SK-N-SH (cell line): Measurements from ENCODE around the gene NCKAP5.

Source experiments
- EP300 ChIP-seq, 2 experiments: IDR thresholded peaks; 2 replicates each; pipeline versions ENCODE4 v1.4.0 to v1.6.1; 2012; ENCODE audit warnings: borderline replicate concordance in 1 of 2, low read depth in 1 of 2, low read length in 1 of 2
- EZH2phosphoT487 ChIP-seq: fragments of 200-600 bp; sonication (generic); IDR thresholded peaks from 2 replicates; pipeline ENCODE4 v1.6.1; 2017; ENCODE audit warnings: low read depth, mixed run types, mild to moderate bottlenecking, antibody characterized with exemption, moderate library complexity, borderline replicate concordance
- GABPA ChIP-seq: IDR thresholded peaks from 2 replicates; pipeline ENCODE4 v1.4.0; 2012; ENCODE audit warnings: low read depth, mild to moderate bottlenecking
- POLR2AphosphoS5 ChIP-seq: IDR thresholded peaks from 2 replicates; pipeline ENCODE4 v1.6.1; 2012; ENCODE audit warnings: low read depth, low read length
- RAD21 ChIP-seq: IDR thresholded peaks from 2 replicates; pipeline ENCODE4 v1.6.1; 2012; ENCODE audit warnings: mild to moderate bottlenecking, low read length
- RFX5 ChIP-seq: IDR thresholded peaks from 2 replicates; pipeline ENCODE4 v1.6.1; 2012; ENCODE audit warnings: mild to moderate bottlenecking, improper control_type of control experiment, low read length
- SIN3A ChIP-seq: IDR thresholded peaks from 2 replicates; pipeline ENCODE4 v1.6.1; 2012; ENCODE audit warnings: low read depth, mild to moderate bottlenecking, low read length, moderate library complexity, borderline replicate concordance
- YY1 ChIP-seq: IDR thresholded peaks from 2 replicates; pipeline ENCODE4 v1.4.0; 2012; ENCODE audit warnings: low read depth, mild to moderate bottlenecking
- TF ChIP-seq, protein P1 (sequence below): IDR thresholded peaks from 2 replicates; pipeline ENCODE4 v1.4.0; 2012; ENCODE audit warnings: low read depth
- TF ChIP-seq, protein P2 (sequence below): fragments of 200-600 bp; sonication (generic); IDR thresholded peaks from 2 replicates; pipeline ENCODE4 v1.6.1; 2017; ENCODE audit warnings: antibody characterized with exemption, mild to moderate bottlenecking, moderate library complexity
- TF ChIP-seq, protein P3 (sequence below): IDR thresholded peaks from 2 replicates; pipeline ENCODE4 v1.4.0; 2012; ENCODE audit warnings: low read depth, borderline replicate concordance

DNA sequence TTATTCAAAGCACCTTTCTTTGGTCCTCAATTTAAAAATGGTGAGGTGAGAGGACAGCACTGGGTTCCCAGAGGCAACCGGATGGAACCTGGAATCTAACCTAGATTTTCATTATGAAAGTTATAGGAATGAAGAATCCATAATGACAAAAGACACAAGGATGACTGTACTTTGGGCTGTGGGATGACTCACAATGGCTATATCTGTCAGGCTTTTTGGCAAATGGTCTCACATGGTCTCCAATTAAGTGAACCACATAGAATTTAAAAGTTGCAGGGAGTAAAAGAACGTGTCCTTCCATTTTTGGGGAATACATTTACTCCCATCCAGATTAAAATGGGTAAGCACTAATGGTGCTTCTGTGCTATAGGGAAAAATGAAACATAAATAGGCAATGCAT, 866.5 kb downstream of the NCKAP5 start:
- TF ChIP-seq, protein P1, sequence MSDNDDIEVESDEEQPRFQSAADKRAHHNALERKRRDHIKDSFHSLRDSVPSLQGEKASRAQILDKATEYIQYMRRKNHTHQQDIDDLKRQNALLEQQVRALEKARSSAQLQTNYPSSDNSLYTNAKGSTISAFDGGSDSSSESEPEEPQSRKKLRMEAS = no peak
- TF ChIP-seq, protein P2, sequence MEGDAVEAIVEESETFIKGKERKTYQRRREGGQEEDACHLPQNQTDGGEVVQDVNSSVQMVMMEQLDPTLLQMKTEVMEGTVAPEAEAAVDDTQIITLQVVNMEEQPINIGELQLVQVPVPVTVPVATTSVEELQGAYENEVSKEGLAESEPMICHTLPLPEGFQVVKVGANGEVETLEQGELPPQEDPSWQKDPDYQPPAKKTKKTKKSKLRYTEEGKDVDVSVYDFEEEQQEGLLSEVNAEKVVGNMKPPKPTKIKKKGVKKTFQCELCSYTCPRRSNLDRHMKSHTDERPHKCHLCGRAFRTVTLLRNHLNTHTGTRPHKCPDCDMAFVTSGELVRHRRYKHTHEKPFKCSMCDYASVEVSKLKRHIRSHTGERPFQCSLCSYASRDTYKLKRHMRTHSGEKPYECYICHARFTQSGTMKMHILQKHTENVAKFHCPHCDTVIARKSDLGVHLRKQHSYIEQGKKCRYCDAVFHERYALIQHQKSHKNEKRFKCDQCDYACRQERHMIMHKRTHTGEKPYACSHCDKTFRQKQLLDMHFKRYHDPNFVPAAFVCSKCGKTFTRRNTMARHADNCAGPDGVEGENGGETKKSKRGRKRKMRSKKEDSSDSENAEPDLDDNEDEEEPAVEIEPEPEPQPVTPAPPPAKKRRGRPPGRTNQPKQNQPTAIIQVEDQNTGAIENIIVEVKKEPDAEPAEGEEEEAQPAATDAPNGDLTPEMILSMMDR = no peak
- TF ChIP-seq RAD21 (no peak), EZH2phosphoT487 (no peak), RFX5 (no peak), GABPA (no peak), SIN3A (no peak), POLR2AphosphoS5 (no peak), YY1 (no peak), EP300 (IDR thresholded peaks at IDR 0.05; ENCODE audit: borderline replicate concordance in 1 of 2, low read depth in 1 of 2, low read length in 1 of 2) (no peak)
- TF ChIP-seq, protein P3, sequence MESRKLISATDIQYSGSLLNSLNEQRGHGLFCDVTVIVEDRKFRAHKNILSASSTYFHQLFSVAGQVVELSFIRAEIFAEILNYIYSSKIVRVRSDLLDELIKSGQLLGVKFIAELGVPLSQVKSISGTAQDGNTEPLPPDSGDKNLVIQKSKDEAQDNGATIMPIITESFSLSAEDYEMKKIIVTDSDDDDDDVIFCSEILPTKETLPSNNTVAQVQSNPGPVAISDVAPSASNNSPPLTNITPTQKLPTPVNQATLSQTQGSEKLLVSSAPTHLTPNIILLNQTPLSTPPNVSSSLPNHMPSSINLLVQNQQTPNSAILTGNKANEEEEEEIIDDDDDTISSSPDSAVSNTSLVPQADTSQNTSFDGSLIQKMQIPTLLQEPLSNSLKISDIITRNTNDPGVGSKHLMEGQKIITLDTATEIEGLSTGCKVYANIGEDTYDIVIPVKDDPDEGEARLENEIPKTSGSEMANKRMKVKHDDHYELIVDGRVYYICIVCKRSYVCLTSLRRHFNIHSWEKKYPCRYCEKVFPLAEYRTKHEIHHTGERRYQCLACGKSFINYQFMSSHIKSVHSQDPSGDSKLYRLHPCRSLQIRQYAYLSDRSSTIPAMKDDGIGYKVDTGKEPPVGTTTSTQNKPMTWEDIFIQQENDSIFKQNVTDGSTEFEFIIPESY = no peak
